IPS DF 6.9 (cell line): Measurements from ENCODE around the gene KATNA1.

Experiments used
- DNase-seq: peaks from one replicate; pipeline ENCODE4 v3.0.0-alpha.2; 2013; ENCODE audit warnings: low read depth, low spot score
- H3K27ac ChIP-seq: one replicate; pipeline ENCODE4 v1.5.1; 2013; ENCODE audit warnings: low read length, control low read depth
- H3K27me3 ChIP-seq: 2 replicates; pipeline ENCODE4 v1.6.1; 2013; ENCODE audit warnings: mild to moderate bottlenecking, low read length; ENCODE audit not compliant: control insufficient read depth, insufficient read depth
- H3K36me3 ChIP-seq: 2 replicates; pipeline ENCODE4 v1.6.1; 2013; ENCODE audit warnings: low read length; ENCODE audit not compliant: control insufficient read depth, insufficient read depth
- H3K4me1 ChIP-seq: 2 replicates; pipeline ENCODE4 v1.6.1; 2013; ENCODE audit warnings: low read length; ENCODE audit not compliant: control insufficient read depth, insufficient read depth
- H3K4me3 ChIP-seq: 2 replicates; pipeline ENCODE4 v1.5.1; 2013; ENCODE audit warnings: mild to moderate bottlenecking, low read length
- H3K9me3 ChIP-seq: 2 replicates; pipeline ENCODE4 v1.6.1; 2013; ENCODE audit warnings: low read length, inconsistent platforms; ENCODE audit not compliant: control insufficient read depth, insufficient read depth
- WGBS: extraction: QIAGEN DNeasy Blood & Tissue Kit; methylation state at CpG from one replicate; pipeline ENCODE4 v1.1.7; 2013; ENCODE audit warnings: mixed read lengths, missing lambda C conversion rate; ENCODE audit not compliant: insufficient read length, insufficient coverage; 5-methylcytosine and 5-hydroxymethylcytosine counted together

Gene KATNA1

DNA sequence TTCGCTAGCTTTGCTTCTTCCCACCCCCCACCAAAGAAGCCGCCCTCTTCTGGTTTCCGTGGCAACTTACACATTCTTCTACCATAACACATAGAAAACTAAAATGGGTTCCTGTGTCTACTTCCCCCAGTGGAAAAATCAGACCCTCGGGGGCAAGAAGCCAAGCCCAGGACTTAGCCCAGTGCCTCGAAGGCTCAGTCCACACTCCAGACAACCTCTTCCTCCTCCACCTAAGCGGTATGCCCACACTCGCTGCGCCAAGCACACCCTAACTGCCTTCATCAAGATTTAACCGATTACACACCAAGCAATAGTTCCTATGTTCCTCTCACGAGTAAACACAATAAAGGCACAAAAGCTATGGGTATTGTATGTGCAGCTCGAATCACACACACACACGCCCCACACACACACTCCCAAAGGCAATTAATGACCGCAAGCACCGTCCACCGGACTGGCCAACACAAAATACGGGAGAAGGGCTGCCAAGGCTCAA lies 103.2 kb downstream of the KATNA1 start:
- peak overlapping the region; percentile 95 for H3K4me3 ChIP-seq
- no peak overlapping the region for H3K27ac ChIP-seq
- H3K27me3 ChIP-seq = no peaks in the 10 kb centered on the region
- H3K4me1 ChIP-seq = no peaks in the 10 kb centered on the region
- WGBS = no CpG with 5 or more reads among the region's 16 CpGs
- no peak for DNase-seq
- H3K9me3 ChIP-seq = no peaks in the 10 kb centered on the region
- H3K36me3 ChIP-seq = no peaks in the 10 kb centered on the region
